CD14-positive monocyte (primary cell): ENCODE data around the gene PTGDR2. TPM values are rescaled to one million over a fixed set of nuclear protein-coding genes. Genes with fewer than 3 reads are reported as not detected.

Experiments
- DNase-seq, 3 donors: peaks; one replicate each; pipeline ENCODE4 v3.0.0-alpha.2; 2011 to 2022
- H2AFZ ChIP-seq: 2 replicates; pipeline ENCODE4 v1.6.0; 2012; ENCODE audit warnings: mild to moderate bottlenecking, low read depth, low read length, inconsistent platforms; ENCODE audit not compliant: insufficient read depth, poor library complexity, severe bottlenecking
- H3K27ac ChIP-seq, 2 donors: 1 replicate in 1 of 2; 2 replicates in 1 of 2; pipeline ENCODE4 v1.5.1; 2012 to 2013; ENCODE audit warnings: low read length in 2 of 2, control low read depth in 1 of 2, inconsistent platforms in 1 of 2, low read depth in 1 of 2, mild to moderate bottlenecking in 1 of 2
- H3K27me3 ChIP-seq, 2 donors: one replicate each; pipeline versions ENCODE4 v1.6.0 to v1.6.1; 2011 to 2013; ENCODE audit warnings: low read length in 2 of 2; ENCODE audit not compliant: control insufficient read depth in 2 of 2, insufficient read depth in 2 of 2
- H3K36me3 ChIP-seq, 2 donors: replicated peaks in 1 of 2; 1 replicate in 1 of 2; 2 replicates in 1 of 2; pipeline versions ENCODE4 v1.5.1 to v1.6.1; 2012 to 2013; ENCODE audit warnings: low read length in 2 of 2, control low read depth in 1 of 2, inconsistent platforms in 1 of 2, mild to moderate bottlenecking in 1 of 2; ENCODE audit not compliant: insufficient read depth in 2 of 2, control insufficient read depth in 1 of 2
- H3K4me1 ChIP-seq, 2 donors: 1 replicate in 1 of 2; 2 replicates in 1 of 2; pipeline versions ENCODE4 v1.5.1 to v1.6.1; 2012 to 2013; ENCODE audit warnings: low read length in 2 of 2, control low read depth in 1 of 2, inconsistent platforms in 1 of 2, mild to moderate bottlenecking in 1 of 2, moderate library complexity in 1 of 2; ENCODE audit not compliant: insufficient read depth in 2 of 2, control insufficient read depth in 1 of 2
- H3K4me2 ChIP-seq: replicated peaks from 2 replicates; pipeline ENCODE3; 2012; ENCODE audit warnings: low read length, moderate library complexity, mild to moderate bottlenecking; ENCODE audit not compliant: poor library complexity, severe bottlenecking; ENCODE audit errors: extremely low read depth
- H3K4me3 ChIP-seq, 3 experiments: fragments of 200-600 bp in 1 of 3; sonication (generic) in 1 of 3; replicated peaks in 1 of 3; 1 replicate in 2 of 3; 2 replicates in 1 of 3; pipeline ENCODE4 v1.5.1; 2011 to 2013; ENCODE audit warnings: low read length in 3 of 3, mild to moderate bottlenecking in 3 of 3, control low read depth in 2 of 3, low read depth in 2 of 3, inconsistent platforms in 1 of 3, moderate library complexity in 1 of 3
- H3K79me2 ChIP-seq: 2 replicates; pipeline ENCODE4 v1.6.0; 2012; ENCODE audit warnings: mild to moderate bottlenecking, control low read depth, inconsistent platforms, low read length, moderate library complexity; ENCODE audit not compliant: insufficient read depth
- H3K9ac ChIP-seq: 2 replicates; pipeline ENCODE4 v1.6.0; 2017; ENCODE audit warnings: low read length, mild to moderate bottlenecking; ENCODE audit not compliant: insufficient read depth, poor library complexity, severe bottlenecking
- H3K9me3 ChIP-seq, 2 donors: replicated peaks in 1 of 2; 1 replicate in 1 of 2; 2 replicates in 1 of 2; pipeline versions ENCODE4 v1.5.1 to v1.6.1; 2012 to 2013; ENCODE audit warnings: low read length in 2 of 2, control low read depth in 1 of 2; ENCODE audit not compliant: control insufficient read depth in 1 of 2, insufficient read depth in 1 of 2
- H4K20me1 ChIP-seq: 2 replicates; pipeline ENCODE4 v1.6.0; 2012; ENCODE audit warnings: mild to moderate bottlenecking, low read length, control low read depth, moderate library complexity; ENCODE audit not compliant: insufficient read depth
- H3K27ac Mint-ChIP-seq, 7 donors: one replicate each; pipeline ENCODE4 v1.8.0; 2020; ENCODE audit warnings: mild to moderate bottlenecking in 7 of 7, mixed read lengths in 7 of 7, moderate library complexity in 6 of 7, inconsistent platforms in 2 of 7
- H3K27me3 Mint-ChIP-seq, 3 donors: one replicate each; pipeline ENCODE4 v1.8.0; 2021 to 2022; ENCODE audit warnings: low read depth in 3 of 3, mild to moderate bottlenecking in 3 of 3, mixed read lengths in 3 of 3, moderate library complexity in 3 of 3, inconsistent platforms in 1 of 3
- H3K36me3 Mint-ChIP-seq, 2 donors: one replicate each; pipeline ENCODE4 v1.8.0; 2020; ENCODE audit warnings: mixed read lengths in 2 of 2, inconsistent platforms in 1 of 2, mild to moderate bottlenecking in 1 of 2
- H3K4me1 Mint-ChIP-seq: one replicate; pipeline ENCODE4 v1.8.0; 2020; ENCODE audit warnings: mild to moderate bottlenecking, mixed read lengths
- H3K4me3 Mint-ChIP-seq, 2 donors: one replicate each; pipeline ENCODE4 v1.8.0; 2020; ENCODE audit warnings: mild to moderate bottlenecking in 2 of 2, mixed read lengths in 2 of 2, moderate library complexity in 1 of 2
- H3K9me3 Mint-ChIP-seq, 7 donors: one replicate each; pipeline ENCODE4 v1.8.0; 2020 to 2022; ENCODE audit warnings: mixed read lengths in 7 of 7, mild to moderate bottlenecking in 6 of 7, moderate library complexity in 6 of 7, inconsistent platforms in 2 of 7
- WGBS: methylation state at CpG from one replicate; pipeline ENCODE4 v1.1.5; 2013; ENCODE audit warnings: missing lambda C conversion rate; ENCODE audit not compliant: insufficient coverage; 5-methylcytosine and 5-hydroxymethylcytosine counted together
- intact Hi-C, 2 donors: fragments of 100-400 bp; cut with micrococcal nuclease; formaldehyde crosslinking; loops; one replicate each; pipeline versions ENCODE4 v1.15.0 to v1.15.1; 2023
- polyA plus RNA-seq, 3 donors: library from polyadenylated mRNA; depleted of rRNA in 1 of 3; unstranded in 2 of 3; stranded (reverse) in 1 of 3; fragments of 300-500 nt in 2 of 3; fragments of >200 nt in 1 of 3; fragmentation: Illumina TruSeq in 2 of 3; gene quantifications; 1 replicate in 2 of 3; 2 replicates in 1 of 3; pipeline ENCODE4 v1.2.3, GENCODE V29; 2012 to 2021
- TF ChIP-seq, protein P1 (sequence below): fragments of 200-600 bp; IDR thresholded peaks from one replicate; pipeline ENCODE4 v1.8.0; 2022; ENCODE audit warnings: antibody characterized with exemption, mild to moderate bottlenecking

PTGDR2 gene
- polyA plus RNA-seq, 3 donors = 0.32 to 0.65 (median 0.46) TPM

DNA sequence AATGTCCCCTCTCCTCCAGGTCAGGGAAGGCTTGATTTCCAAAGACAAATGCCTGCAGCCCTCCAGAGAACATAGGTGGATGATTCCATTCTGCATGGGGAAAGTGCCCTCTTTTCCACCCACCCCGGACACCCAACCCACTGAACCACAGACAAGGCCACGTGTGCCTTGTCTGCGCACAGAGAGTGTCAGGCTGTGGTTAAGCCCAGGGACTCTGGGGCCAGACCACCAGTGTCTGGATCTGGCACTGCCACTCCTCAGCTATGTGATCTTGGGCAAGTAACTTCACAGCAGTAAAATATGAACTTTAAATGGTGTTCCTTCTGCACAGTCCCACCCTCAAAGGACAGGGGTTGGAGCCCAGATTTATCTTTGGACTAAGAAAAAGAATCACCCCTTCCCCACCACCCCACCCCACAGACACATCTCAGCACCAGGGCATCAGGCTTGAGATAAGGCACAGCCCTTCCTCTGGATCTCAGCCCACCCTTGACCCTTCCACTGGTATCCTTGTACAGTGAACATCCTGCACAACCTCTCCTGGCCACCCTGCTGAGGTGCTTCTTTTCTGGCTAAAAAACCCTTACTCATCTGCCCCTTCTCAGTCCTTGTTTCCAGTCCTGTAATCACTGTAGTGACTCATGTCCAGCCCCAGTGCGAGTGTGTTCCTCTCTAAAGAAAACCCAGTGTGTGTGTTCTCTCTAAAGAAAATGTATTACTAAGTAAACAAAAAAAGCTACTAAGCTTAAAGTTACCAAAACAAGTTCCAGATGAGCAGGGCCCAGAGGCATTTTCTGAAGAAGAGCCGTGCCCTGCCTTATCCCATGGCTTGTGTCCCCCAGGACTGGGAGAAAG is 1.9 kb upstream of the PTGDR2 start:
- H3K36me3 Mint-ChIP-seq = peaks cover 3 to 6% of the 10 kb centered on the region in 2 donors
- Histone ChIP-seq H3K27me3 (peaks cover 0 to 6% of the 10 kb centered on the region in 2 donors), H3K36me3 (no peaks in the 10 kb centered on the region), H3K27ac (peak overlapping the region; percentile 32 to 60), H3K9ac (no peak overlapping the region), H4K20me1 (no peaks in the 10 kb centered on the region), H3K4me3 (no peak overlapping the region), H3K9me3 (no peaks in the 10 kb centered on the region), H3K4me1 (peaks cover 20 to 34% of the 10 kb centered on the region in 2 donors), H3K4me2 (no peak overlapping the region), H3K79me2 (no peaks in the 10 kb centered on the region), H2AFZ (no peak overlapping the region)
- peaks cover 31% of the 10 kb centered on the region for H3K4me1 Mint-ChIP-seq
- intact Hi-C loops = no loop called here
- 69% methylated on average over 3 of the region's 5 CpGs for WGBS
- DNase-seq = peak in 2 of 3 donors; percentile 23 to 46
- no peak overlapping the region for H3K4me3 Mint-ChIP-seq
- peaks cover 0 to 6% (median 0%) of the 10 kb centered on the region in 7 donors for H3K9me3 Mint-ChIP-seq
- peaks cover 11 to 21% (median 11%) of the 10 kb centered on the region in 3 donors for H3K27me3 Mint-ChIP-seq
- TF ChIP-seq, protein P1, sequence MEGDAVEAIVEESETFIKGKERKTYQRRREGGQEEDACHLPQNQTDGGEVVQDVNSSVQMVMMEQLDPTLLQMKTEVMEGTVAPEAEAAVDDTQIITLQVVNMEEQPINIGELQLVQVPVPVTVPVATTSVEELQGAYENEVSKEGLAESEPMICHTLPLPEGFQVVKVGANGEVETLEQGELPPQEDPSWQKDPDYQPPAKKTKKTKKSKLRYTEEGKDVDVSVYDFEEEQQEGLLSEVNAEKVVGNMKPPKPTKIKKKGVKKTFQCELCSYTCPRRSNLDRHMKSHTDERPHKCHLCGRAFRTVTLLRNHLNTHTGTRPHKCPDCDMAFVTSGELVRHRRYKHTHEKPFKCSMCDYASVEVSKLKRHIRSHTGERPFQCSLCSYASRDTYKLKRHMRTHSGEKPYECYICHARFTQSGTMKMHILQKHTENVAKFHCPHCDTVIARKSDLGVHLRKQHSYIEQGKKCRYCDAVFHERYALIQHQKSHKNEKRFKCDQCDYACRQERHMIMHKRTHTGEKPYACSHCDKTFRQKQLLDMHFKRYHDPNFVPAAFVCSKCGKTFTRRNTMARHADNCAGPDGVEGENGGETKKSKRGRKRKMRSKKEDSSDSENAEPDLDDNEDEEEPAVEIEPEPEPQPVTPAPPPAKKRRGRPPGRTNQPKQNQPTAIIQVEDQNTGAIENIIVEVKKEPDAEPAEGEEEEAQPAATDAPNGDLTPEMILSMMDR = no peak
- H3K27ac Mint-ChIP-seq = peak overlapping the region in 5 of 7 donors; percentile 53 to 80 (median 68)

DNA sequence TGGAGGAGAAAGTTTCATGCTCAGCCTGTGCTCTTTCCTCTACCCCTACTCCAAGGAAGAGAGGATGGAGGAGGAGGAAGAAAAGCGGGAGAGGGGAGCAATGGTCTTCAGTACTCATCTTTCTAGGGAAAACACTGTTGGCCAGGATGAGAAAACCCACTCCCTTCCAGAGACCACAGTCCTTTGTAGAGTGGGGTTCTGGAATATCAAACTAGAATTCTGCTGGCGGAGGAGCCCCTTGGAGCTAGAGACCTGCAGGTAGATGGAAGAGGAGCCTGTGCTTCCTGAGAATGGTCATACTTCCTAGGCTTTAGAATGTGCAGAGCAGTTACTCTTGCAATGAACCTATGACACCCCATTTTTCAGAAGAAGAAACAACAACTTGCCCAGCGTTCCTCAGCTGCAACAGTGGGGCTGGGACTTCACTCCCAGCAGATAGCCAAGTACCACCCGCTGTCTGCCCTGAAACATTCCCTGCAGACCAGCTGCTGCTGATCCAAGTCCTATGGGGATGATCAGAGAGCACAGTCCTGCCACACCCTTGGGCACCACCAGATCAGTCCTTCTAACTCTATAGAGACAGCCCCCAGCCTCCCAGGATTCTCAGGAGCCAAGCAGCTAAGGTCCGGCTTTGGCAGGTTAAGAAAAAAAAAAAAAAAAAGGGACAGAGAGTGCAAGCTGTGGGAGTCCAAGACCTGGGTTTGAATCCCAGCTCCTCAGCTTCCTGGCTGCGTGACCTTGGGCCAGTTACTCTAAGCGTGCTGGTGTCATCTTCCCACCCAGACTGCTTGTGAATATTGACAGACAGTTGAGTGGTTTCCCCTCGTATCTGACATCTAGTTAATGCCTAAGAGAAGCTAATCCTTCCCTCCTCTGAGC is 664 bp downstream of the PTGDR2 start:
- H3K4me2 ChIP-seq = no peak overlapping the region
- H3K9ac ChIP-seq = no peak overlapping the region
- H3K27ac Mint-ChIP-seq = peak overlapping the region in 1 of 7 donors; percentile 50
- H3K27me3 Mint-ChIP-seq = peaks cover 11 to 21% (median 12%) of the 10 kb centered on the region in 3 donors
- peak overlapping the region in 1 of 2 donors; percentile 73 for H3K4me3 Mint-ChIP-seq
- H3K4me3 ChIP-seq = no peak overlapping the region
- no peaks in the 10 kb centered on the region for H3K9me3 ChIP-seq
- H3K36me3 Mint-ChIP-seq = peaks cover 21 to 28% of the 10 kb centered on the region in 2 donors
- H3K27me3 ChIP-seq = peaks cover 0 to 6% of the 10 kb centered on the region in 2 donors
- 64% methylated on average over 1 of the region's 8 CpGs for WGBS
- H3K9me3 Mint-ChIP-seq = peaks cover 0 to 6% (median 3%) of the 10 kb centered on the region in 7 donors
- H4K20me1 ChIP-seq = no peaks in the 10 kb centered on the region
- H3K27ac ChIP-seq = no peak overlapping the region
- DNase-seq = no peak
- peaks cover 20 to 34% of the 10 kb centered on the region in 2 donors for H3K4me1 ChIP-seq
- H3K36me3 ChIP-seq = peaks cover 17 to 22% of the 10 kb centered on the region in 2 donors
- H3K79me2 ChIP-seq = no peaks in the 10 kb centered on the region
- TF ChIP-seq, protein P1 = no peak
- intact Hi-C loops = no loop called here
- no peak overlapping the region for H2AFZ ChIP-seq
- peaks cover 31% of the 10 kb centered on the region for H3K4me1 Mint-ChIP-seq
